Ishikawa (cell line): ENCODE results near the gene CCDC93.

Experiments used
- EGR1 ChIP-seq: IDR thresholded peaks from 2 replicates; pipeline ENCODE4 v1.6.1; 2012
- EP300 ChIP-seq: IDR thresholded peaks from 2 replicates; pipeline ENCODE4 v1.6.1; 2012; ENCODE audit warnings: borderline replicate concordance
- YY1 ChIP-seq: IDR thresholded peaks from 2 replicates; pipeline ENCODE4 v1.6.1; 2012; ENCODE audit warnings: low read depth
- TF ChIP-seq, protein P1 (sequence below): IDR thresholded peaks from 2 replicates; pipeline ENCODE4 v1.6.1; 2012; ENCODE audit warnings: low read depth, mild to moderate bottlenecking
- TF ChIP-seq, protein P2 (sequence below): IDR thresholded peaks from 2 replicates; pipeline ENCODE4 v1.6.1; 2012

DNA sequence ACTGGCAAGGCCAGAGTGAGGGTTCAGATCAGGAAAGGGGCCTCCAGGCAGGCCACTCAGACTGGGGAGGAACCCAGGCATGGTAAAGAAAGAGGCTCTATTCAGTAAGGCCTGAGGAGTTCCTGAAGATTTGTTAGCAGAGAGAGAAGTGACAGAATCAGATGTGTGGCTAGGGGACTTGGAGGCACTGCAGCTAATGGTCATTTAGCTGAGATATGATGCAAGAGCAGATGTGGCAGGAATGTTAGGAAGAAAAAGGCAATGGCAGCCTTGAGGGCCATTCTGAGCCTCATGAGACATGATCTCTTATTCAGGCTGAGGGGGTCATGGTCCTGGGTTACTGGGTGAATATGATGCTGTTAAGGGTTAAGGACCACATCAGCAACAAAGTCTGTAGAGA is 73.4 kb downstream of the CCDC93 start:
- TF ChIP-seq, protein P1, sequence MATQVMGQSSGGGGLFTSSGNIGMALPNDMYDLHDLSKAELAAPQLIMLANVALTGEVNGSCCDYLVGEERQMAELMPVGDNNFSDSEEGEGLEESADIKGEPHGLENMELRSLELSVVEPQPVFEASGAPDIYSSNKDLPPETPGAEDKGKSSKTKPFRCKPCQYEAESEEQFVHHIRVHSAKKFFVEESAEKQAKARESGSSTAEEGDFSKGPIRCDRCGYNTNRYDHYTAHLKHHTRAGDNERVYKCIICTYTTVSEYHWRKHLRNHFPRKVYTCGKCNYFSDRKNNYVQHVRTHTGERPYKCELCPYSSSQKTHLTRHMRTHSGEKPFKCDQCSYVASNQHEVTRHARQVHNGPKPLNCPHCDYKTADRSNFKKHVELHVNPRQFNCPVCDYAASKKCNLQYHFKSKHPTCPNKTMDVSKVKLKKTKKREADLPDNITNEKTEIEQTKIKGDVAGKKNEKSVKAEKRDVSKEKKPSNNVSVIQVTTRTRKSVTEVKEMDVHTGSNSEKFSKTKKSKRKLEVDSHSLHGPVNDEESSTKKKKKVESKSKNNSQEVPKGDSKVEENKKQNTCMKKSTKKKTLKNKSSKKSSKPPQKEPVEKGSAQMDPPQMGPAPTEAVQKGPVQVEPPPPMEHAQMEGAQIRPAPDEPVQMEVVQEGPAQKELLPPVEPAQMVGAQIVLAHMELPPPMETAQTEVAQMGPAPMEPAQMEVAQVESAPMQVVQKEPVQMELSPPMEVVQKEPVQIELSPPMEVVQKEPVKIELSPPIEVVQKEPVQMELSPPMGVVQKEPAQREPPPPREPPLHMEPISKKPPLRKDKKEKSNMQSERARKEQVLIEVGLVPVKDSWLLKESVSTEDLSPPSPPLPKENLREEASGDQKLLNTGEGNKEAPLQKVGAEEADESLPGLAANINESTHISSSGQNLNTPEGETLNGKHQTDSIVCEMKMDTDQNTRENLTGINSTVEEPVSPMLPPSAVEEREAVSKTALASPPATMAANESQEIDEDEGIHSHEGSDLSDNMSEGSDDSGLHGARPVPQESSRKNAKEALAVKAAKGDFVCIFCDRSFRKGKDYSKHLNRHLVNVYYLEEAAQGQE = no peak
- no peak for TF ChIP-seq YY1
- TF ChIP-seq EP300 = no peak
- no peak for TF ChIP-seq EGR1
- TF ChIP-seq, protein P2, sequence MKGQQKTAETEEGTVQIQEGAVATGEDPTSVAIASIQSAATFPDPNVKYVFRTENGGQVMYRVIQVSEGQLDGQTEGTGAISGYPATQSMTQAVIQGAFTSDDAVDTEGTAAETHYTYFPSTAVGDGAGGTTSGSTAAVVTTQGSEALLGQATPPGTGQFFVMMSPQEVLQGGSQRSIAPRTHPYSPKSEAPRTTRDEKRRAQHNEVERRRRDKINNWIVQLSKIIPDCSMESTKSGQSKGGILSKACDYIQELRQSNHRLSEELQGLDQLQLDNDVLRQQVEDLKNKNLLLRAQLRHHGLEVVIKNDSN = no peak
